K562 (cell line): ENCODE measurements around the gene IRF2. TPM values are rescaled to one million over a fixed set of nuclear protein-coding genes. Genes with fewer than 3 reads are reported as not detected.

ENCODE experiments used
- ATAC-seq: fragments of 200-7000 bp; cut with Tn5 transposase; 3 replicates; pipeline ENCODE4 v1.9.1; 2020; ENCODE audit warnings: moderate library complexity
- BruUV-seq: library from RNA; stranded (reverse); fragments of 400-500 nt; replicated peaks from 2 replicates; lab custom pipeline; 2021; lab: Mats Ljungman, UMichigan
- CTCF ChIA-PET: fragments of 300-600 bp; formaldehyde crosslinking; extraction: SDS; loops from one replicate; lab custom pipeline; 2021; ENCODE audit warnings: low intra/inter-chr PET ratio; lab: Yijun Ruan, JAX
- POLR2A ChIA-PET: fragments of 300-600, 350-650 bp; sonication (Branson Sonifier 250); formaldehyde crosslinking; extraction: SDS; loops from one replicate; lab custom pipeline; 2021; ENCODE audit warnings: antibody characterized with exemption, inconsistent platforms; lab: Yijun Ruan, JAX
- DNase-seq, 4 experiments: peaks; one replicate each; pipeline versions ENCODE4 v3.0.0 to v3.0.0-alpha.2; 2011 to 2018; ENCODE audit warnings: low spot score in 3 of 4, mixed read lengths in 3 of 4; ENCODE audit errors: extremely low read depth in 1 of 4
- FAIRE-seq: peaks from 2 replicates; lab custom pipeline; 2011; peaks lifted over from hg19 to GRCh38; lab: Jason Lieb, UNC
- H2AFZ ChIP-seq: 2 replicates; pipeline ENCODE4 v1.6.0; 2011; ENCODE audit warnings: low read depth, low read length, control low read depth, inconsistent platforms
- H3K27ac ChIP-seq: fragments of 200-600 bp; 3 replicates; pipeline ENCODE4 v1.8.0; 2011; ENCODE audit warnings: low read depth, mild to moderate bottlenecking, control low read depth, inconsistent platforms, low read length, moderate library complexity, mixed read lengths; ENCODE audit errors: extremely low read depth
- H3K27me3 ChIP-seq, 2 experiments: fragments of 300-600 bp in 1 of 2; 2 replicates in 1 of 2; 3 replicates in 1 of 2; pipeline versions ENCODE4 v1.6.0 to v1.8.0; 2011; ENCODE audit warnings: inconsistent platforms in 2 of 2, low read length in 2 of 2, mild to moderate bottlenecking in 1 of 2, mixed read lengths in 1 of 2, moderate library complexity in 1 of 2; ENCODE audit not compliant: control insufficient read depth in 2 of 2, insufficient read depth in 2 of 2
- H3K36me3 ChIP-seq: fragments of 300-600 bp; 3 replicates; pipeline ENCODE4 v1.8.0; 2011; ENCODE audit warnings: mild to moderate bottlenecking, low read length, inconsistent platforms; ENCODE audit not compliant: control insufficient read depth, insufficient read depth
- H3K4me1 ChIP-seq, 2 experiments: fragments of 200-600 bp in 1 of 2; replicated peaks in 1 of 2; 2 replicates in 1 of 2; 3 replicates in 1 of 2; pipeline versions ENCODE4 v1.5.1 to v1.8.0; 2011; ENCODE audit warnings: inconsistent platforms in 2 of 2, low read length in 2 of 2, mild to moderate bottlenecking in 1 of 2, mixed read lengths in 1 of 2, moderate library complexity in 1 of 2; ENCODE audit not compliant: control insufficient read depth in 2 of 2, insufficient read depth in 2 of 2
- H3K4me2 ChIP-seq: 2 replicates; pipeline ENCODE4 v1.6.1; 2011; ENCODE audit warnings: low read length, control low read depth, inconsistent platforms, mixed read lengths; ENCODE audit not compliant: insufficient read depth
- H3K4me3 ChIP-seq: fragments of 200-600 bp; sonication (generic), shearing (Covaris generic); 2 replicates; pipeline ENCODE4 v1.5.1; 2016; ENCODE audit warnings: control low read depth, inconsistent platforms
- H3K79me2 ChIP-seq: fragments of 200-600 bp; 3 replicates; pipeline ENCODE4 v1.8.0; 2011; ENCODE audit warnings: low read length, inconsistent platforms; ENCODE audit not compliant: control insufficient read depth, insufficient read depth
- H3K9ac ChIP-seq, 2 experiments: 2 replicates each; pipeline versions ENCODE4 v1.6.0 to v1.6.1; 2011; ENCODE audit warnings: low read depth in 2 of 2, low read length in 2 of 2, control low read depth in 1 of 2, inconsistent platforms in 1 of 2, mild to moderate bottlenecking in 1 of 2, mixed read lengths in 1 of 2; ENCODE audit not compliant: insufficient read depth in 1 of 2
- H3K9me1 ChIP-seq: one replicate; pipeline ENCODE4 v1.6.0; 2011; ENCODE audit warnings: inconsistent platforms, mild to moderate bottlenecking, low read length, moderate library complexity; ENCODE audit not compliant: control insufficient read depth, insufficient read depth
- H3K9me3 ChIP-seq: replicated peaks from 2 replicates; pipeline ENCODE4 v1.5.1; 2011; ENCODE audit warnings: low read depth, low read length, inconsistent platforms; ENCODE audit not compliant: control insufficient read depth, insufficient read depth
- H4K20me1 ChIP-seq: replicated peaks from 2 replicates; pipeline ENCODE4 v1.6.1; 2011; ENCODE audit warnings: low read length, inconsistent platforms, mixed read lengths; ENCODE audit not compliant: control insufficient read depth, insufficient read depth
- CEBPB ChIP-seq: fragments of 450-650 bp; IDR thresholded peaks from 2 replicates; pipeline ENCODE4 v1.6.1; 2016; ENCODE audit warnings: missing genetic modification characterization, missing compliant biosample characterization
- CREM ChIP-seq: IDR thresholded peaks from 2 replicates; pipeline ENCODE4 v1.6.1; 2014; ENCODE audit warnings: antibody characterized with exemption, low read depth
- DPF2 ChIP-seq: fragments of 450-650 bp; IDR thresholded peaks from 2 replicates; pipeline ENCODE4 v1.6.1; 2016
- ETV6 ChIP-seq, 3 experiments: fragments of 150-350 bp in 1 of 3; sonication (generic) in 1 of 3; formaldehyde crosslinking in 1 of 3; IDR thresholded peaks; 2 replicates each; pipeline versions ENCODE4 v1.6.1 to v1.8.0; 2014 to 2022; ENCODE audit warnings: borderline replicate concordance in 2 of 3, low read depth in 2 of 3, antibody characterized with exemption in 1 of 3, low read length in 1 of 3, mild to moderate bottlenecking in 1 of 3, missing genetic modification reagents in 1 of 3
- L3MBTL2 ChIP-seq: fragments of 450-650 bp; IDR thresholded peaks from 2 replicates; pipeline ENCODE4 v1.6.1; 2016; ENCODE audit warnings: mild to moderate bottlenecking, moderate library complexity
- MYBL2 ChIP-seq, 2 experiments: fragments of 450-650 bp in 1 of 2; sonication (generic) in 1 of 2; formaldehyde crosslinking in 1 of 2; IDR thresholded peaks; 2 replicates each; pipeline versions ENCODE4 v1.6.1 to v1.8.1; 2017 to 2022; ENCODE audit warnings: borderline replicate concordance in 1 of 2, inconsistent platforms in 1 of 2, low read depth in 1 of 2, mild to moderate bottlenecking in 1 of 2, missing genetic modification reagents in 1 of 2, moderate library complexity in 1 of 2
- MYC ChIP-seq, 2 experiments: fragments of 250-450 bp in 1 of 2; sonication (Bioruptor Pico) in 1 of 2; IDR thresholded peaks; 2 replicates each; pipeline versions ENCODE4 v1.5.1 to v1.6.1; 2012 to 2021; ENCODE audit warnings: low read depth in 2 of 2, borderline replicate concordance in 1 of 2, improper control_type of control experiment in 1 of 2, low read length in 1 of 2, mild to moderate bottlenecking in 1 of 2, moderate library complexity in 1 of 2
- TAL1 ChIP-seq: fragments of 450-650 bp; IDR thresholded peaks from 2 replicates; pipeline ENCODE4 v1.6.1; 2016; ENCODE audit warnings: mild to moderate bottlenecking
- TRIM28 ChIP-seq: fragments of 450-650 bp; IDR thresholded peaks from 2 replicates; pipeline ENCODE4 v1.6.1; 2017
- ZC3H8 ChIP-seq: fragments of 450-650 bp; IDR thresholded peaks from 2 replicates; pipeline ENCODE4 v1.6.1; 2017
- ZNF263 ChIP-seq: sonication (generic); formaldehyde crosslinking; IDR thresholded peaks from 2 replicates; pipeline ENCODE4 v1.8.0; 2022; ENCODE audit warnings: mild to moderate bottlenecking, missing genetic modification reagents, borderline replicate concordance
- ZNF445 ChIP-seq: fragments of 250-450 bp; sonication (Bioruptor Pico); IDR thresholded peaks from 2 replicates; pipeline ENCODE4 v1.4.0; 2020; ENCODE audit warnings: low read depth, mild to moderate bottlenecking, moderate library complexity
- ZNF699 ChIP-seq: fragments of 250-450 bp; sonication (Bioruptor Pico); IDR thresholded peaks from 2 replicates; pipeline ENCODE4 v1.8.0; 2021; ENCODE audit warnings: mild to moderate bottlenecking, moderate library complexity; ENCODE audit not compliant: insufficient replicate concordance
- ZNF766 ChIP-seq: fragments of 200-800 bp; sonication (Bioruptor generic); conservative IDR thresholded peaks from 2 replicates; pipeline ENCODE4 v1.6.1; 2016; ENCODE audit warnings: missing genetic modification characterization, missing compliant biosample characterization
- WGBS: fragments of 100-300 bp; shearing (Covaris generic); methylation state at CpG from one replicate; pipeline ENCODE4 v1.1.6; 2016; ENCODE audit warnings: low coverage, mixed read lengths; ENCODE audit not compliant: insufficient coverage; ENCODE audit errors: missing lambda C conversion rate; 5-methylcytosine and 5-hydroxymethylcytosine counted together
- in situ Hi-C: fragments of 300-500 bp; cut with MboI; formaldehyde crosslinking; loops from 4 replicates; pipeline ENCODE4 v1.15.0; 2018; ENCODE audit warnings: inconsistent platforms, mixed read lengths
- intact Hi-C: fragments of 100-400 bp; cut with micrococcal nuclease; formaldehyde crosslinking; loops from 2 replicates; pipeline ENCODE4 v1.14.2; 2022
- polyA plus RNA-seq, 8 experiments: library from polyadenylated mRNA; depleted of rRNA in 4 of 8; stranded (reverse) in 5 of 8; unstranded in 3 of 8; fragments of >200 nt; fragmentation: Nextera tagmentation in 2 of 8; fragmentation: Illumina TruSeq in 1 of 8; extraction: Ambion mirVana in 2 of 8; extraction: Trizol in 1 of 8; gene quantifications; 2 replicates each; pipeline versions ENCODE4 v1.2.1 to v1.2.3, GENCODE V29; 2011 to 2014; ENCODE audit warnings: inconsistent platforms in 1 of 8, missing spikeins in 1 of 8
- total RNA-seq, 7 experiments: library from RNA; depleted of rRNA in 6 of 7; stranded (reverse); fragments of >200 nt in 6 of 7; fragmentation: Illumina TruSeq in 2 of 7; extraction: Trizol in 2 of 7; gene quantifications; 2 replicates each; pipeline versions ENCODE4 v1.2.1 to v1.2.3, GENCODE V29; 2011 to 2021; ENCODE audit warnings: low replicate concordance in 1 of 7
- TF ChIP-seq, protein P1 (sequence below): fragments of 250-450 bp; sonication (Bioruptor Pico); IDR thresholded peaks from 2 replicates; pipeline ENCODE4 v1.5.0; 2021; ENCODE audit warnings: mild to moderate bottlenecking, moderate library complexity

Gene IRF2
- total and polyA plus RNA-seq, 9 of the 15 experiments (the other 6 are each of a cell fraction or from before 2014, with no cell fraction given) = 7.1 to 17.1 (median 11.3) TPM

DNA sequence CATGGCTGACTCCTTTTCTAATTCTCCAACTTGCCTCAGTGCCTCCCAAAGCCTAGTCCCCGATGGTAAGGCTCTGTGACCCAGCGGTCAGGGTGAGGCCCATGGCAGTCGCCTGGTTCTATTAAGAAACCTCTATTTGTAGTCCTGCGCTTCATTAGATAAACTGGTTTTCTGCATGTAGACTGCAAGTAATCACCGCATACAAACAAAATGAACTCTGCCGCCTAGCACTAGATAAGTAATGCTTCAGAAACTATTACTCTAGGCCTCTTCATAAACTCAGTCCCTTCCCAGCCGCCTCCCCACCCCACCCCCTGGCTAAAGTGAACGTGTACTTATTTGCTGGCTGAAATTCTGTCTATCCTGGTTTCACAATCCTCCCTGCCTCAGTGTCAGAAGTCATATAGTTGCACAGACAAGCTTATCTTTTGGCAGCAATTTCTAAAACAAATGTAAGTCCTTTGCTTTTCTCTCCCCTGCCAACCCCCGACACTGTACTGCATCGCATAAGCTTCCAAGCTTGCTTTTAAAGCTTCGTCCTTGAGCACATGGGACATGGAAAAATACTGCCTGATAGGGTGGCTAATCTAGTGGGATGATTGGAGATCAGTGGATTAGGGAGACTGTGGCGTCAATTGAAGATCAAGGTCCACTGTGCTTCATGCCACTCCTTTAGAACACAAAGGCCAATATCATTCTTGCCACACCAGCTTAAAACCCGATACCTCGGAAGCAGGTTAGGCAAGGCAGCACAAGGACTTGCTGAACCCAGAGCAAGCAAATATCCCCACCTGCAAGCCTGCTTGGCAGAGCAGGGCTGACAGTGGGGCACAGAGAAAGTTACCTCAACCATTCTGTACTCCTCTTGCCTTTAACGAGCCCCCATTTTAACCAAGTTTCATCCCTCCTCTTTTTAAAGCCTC, 125.8 kb downstream of the IRF2 start:
- Histone ChIP-seq H3K27ac (peak overlapping the region; percentile 50), H3K4me1 (peaks cover 27 to 30% of the 10 kb centered on the region in 2 experiments), H3K9me3 (no peaks in the 10 kb centered on the region), H3K79me2 (no peaks in the 10 kb centered on the region), H3K27me3 (no peaks in the 10 kb centered on the region), H3K36me3 (no peaks in the 10 kb centered on the region), H3K9me1 (no peaks in the 10 kb centered on the region), H3K4me3 (no peak overlapping the region), H2AFZ (peak overlapping the region; percentile 92), H4K20me1 (no peaks in the 10 kb centered on the region), H3K9ac (peak overlapping the region in 1 of 2 experiments; percentile 39; a peak in 3 of 4 replicates), H3K4me2 (peak overlapping the region; percentile 47)
- intact Hi-C loops = loop anchor here (5.0 kb wide), 1 partner anchor 81 kb away; no protein-coding TSS in a partner anchor
- DNase-seq = peak in 2 of 4 experiments; percentile 45 to 54
- peak; percentile 26 for ATAC-seq
- no TSS peak for BruUV-seq
- in situ Hi-C loops = no loop called here
- 44% methylated on average over 15 of the region's 15 CpGs for WGBS
- FAIRE-seq = no peak
- CTCF ChIA-PET = no interaction called here
- POLR2A ChIA-PET = interaction anchor here (0.6 to 1.8 kb wide), 3 partner anchors 9 to 20 kb away, joined by 3 to 11 read pairs (median 3); no protein-coding TSS in a partner anchor
- TF ChIP-seq ETV6 (IDR thresholded peaks at IDR 0.05; ENCODE audit: borderline replicate concordance in 1 of 2, low read depth in 2 of 2, low read length in 1 of 2) = no peak
- no peak for TF ChIP-seq ETV6 (CRISPR knock-in tag; IDR thresholded peaks at IDR 0.05; ENCODE audit: borderline replicate concordance)
- TF ChIP-seq TAL1 = no peak
- TF ChIP-seq TRIM28 = no peak
- TF ChIP-seq CEBPB (tag) = peak; percentile 86
- TF ChIP-seq ZNF263 (CRISPR knock-in tag) = 0 out of 2 replicates have a peak, but pooled peaks have one; percentile 45
- TF ChIP-seq L3MBTL2 = peak; percentile 66
- TF ChIP-seq CREM = no peak
- no peak for TF ChIP-seq ZNF445 (CRISPR knock-in tag)
- TF ChIP-seq, protein P1, sequence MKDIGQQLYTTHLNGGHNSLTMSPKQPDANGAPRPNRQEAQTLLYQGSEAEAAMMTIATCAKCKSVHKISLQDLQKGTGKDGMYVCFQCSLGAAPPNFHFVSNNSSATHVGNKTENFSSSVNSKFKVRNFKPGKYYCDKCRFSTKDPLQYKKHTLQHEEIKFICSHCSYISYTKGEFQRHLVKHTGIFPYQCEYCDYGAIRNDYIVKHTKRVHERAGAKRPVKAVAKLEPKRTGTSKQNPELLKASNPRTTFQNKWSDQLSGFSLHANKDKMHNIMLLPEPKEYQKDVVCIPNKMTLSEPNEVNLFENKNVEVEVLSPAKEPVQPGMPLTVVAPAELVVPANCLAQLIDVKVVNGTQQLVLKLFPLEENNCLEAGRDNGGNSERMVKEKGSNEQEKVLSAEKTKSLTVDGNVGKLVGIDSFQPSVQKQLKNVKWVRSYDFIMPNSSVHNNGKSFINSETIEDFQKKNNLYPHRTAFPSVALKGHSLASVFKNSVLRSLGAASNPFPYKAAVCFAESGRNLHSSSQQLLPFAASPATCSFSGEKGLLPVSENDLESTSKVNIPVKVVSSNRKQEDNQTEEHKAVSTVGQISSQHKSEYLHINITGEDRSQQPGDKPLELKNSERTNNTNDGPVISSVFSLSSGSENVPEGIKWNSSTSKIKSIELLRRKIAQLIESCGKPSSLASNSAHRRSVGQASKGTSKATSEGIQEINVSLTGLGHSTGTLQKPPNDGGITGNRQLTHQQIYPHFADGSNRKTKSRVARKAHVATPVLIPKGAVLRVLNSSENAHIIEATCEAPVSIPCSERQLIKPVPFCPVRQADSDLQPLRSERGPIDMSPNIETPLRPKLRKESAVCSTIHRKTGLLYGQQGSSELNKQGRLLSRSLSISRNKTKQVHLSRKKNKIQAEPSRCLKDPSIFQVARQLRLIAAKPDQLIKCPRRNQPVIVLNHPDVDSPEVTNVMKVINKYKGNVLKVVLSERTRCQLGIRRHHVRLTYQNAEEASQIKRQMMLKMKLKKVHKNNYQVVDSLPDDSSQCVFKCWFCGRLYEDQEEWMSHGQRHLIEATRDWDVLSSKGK = no peak
- TF ChIP-seq ZNF699 (CRISPR knock-in tag) = no peak
- no peak for TF ChIP-seq MYBL2 (IDR thresholded peaks at IDR 0.05; ENCODE audit: low read depth)
- no peak for TF ChIP-seq MYBL2 (CRISPR knock-in tag; IDR thresholded peaks at IDR 0.05; ENCODE audit: borderline replicate concordance)
- 0 out of 2 replicates have a peak, but pooled peaks have one; percentile 11 for TF ChIP-seq DPF2
- 0 out of 2 replicates have a peak, but pooled peaks have one; percentile 14 for TF ChIP-seq MYC (IDR thresholded peaks at IDR 0.05; ENCODE audit: low read depth, low read length)
- no peak for TF ChIP-seq MYC (CRISPR knock-in tag; IDR thresholded peaks at IDR 0.05; ENCODE audit: borderline replicate concordance, low read depth)
- peak; percentile 92 for TF ChIP-seq ZNF766 (CRISPR knock-in tag)
- TF ChIP-seq ZC3H8 = no peak
